Astrocyte (in vitro differentiated cells and primary cell): ENCODE data around the gene MYLK3. TPM values are rescaled to one million over a fixed set of nuclear protein-coding genes. Genes with fewer than 3 reads are reported as not detected.

ENCODE experiments used
- DNase-seq: peaks from one replicate; pipeline ENCODE4 v3.0.0-alpha.2; 2010; ENCODE audit warnings: low read depth
- FAIRE-seq: peaks from 2 replicates; lab custom pipeline; 2011; peaks lifted over from hg19 to GRCh38; lab: Jason Lieb, UNC
- H2AFZ ChIP-seq: 2 replicates; pipeline ENCODE4 v1.6.0; 2012; ENCODE audit warnings: low read depth, low read length, inconsistent platforms
- H3K27ac ChIP-seq: 2 replicates; pipeline ENCODE4 v1.5.1; 2011; ENCODE audit warnings: low read depth, low read length, inconsistent platforms
- H3K27me3 ChIP-seq: 2 replicates; pipeline ENCODE4 v1.6.0; 2011; ENCODE audit warnings: low read length, inconsistent platforms; ENCODE audit not compliant: insufficient read depth
- H3K36me3 ChIP-seq: 2 replicates; pipeline ENCODE4 v1.5.1; 2011; ENCODE audit warnings: low read length, inconsistent platforms; ENCODE audit not compliant: insufficient read depth
- H3K4me1 ChIP-seq: 2 replicates; pipeline ENCODE4 v1.5.1; 2011; ENCODE audit warnings: low read length, inconsistent platforms; ENCODE audit not compliant: insufficient read depth
- H3K4me2 ChIP-seq: 2 replicates; pipeline ENCODE4 v1.6.0; 2012; ENCODE audit warnings: low read length, inconsistent platforms
- H3K4me3 ChIP-seq: 2 replicates; pipeline ENCODE4 v1.5.1; 2011; ENCODE audit warnings: low read depth, mild to moderate bottlenecking, low read length, inconsistent platforms; ENCODE audit not compliant: insufficient read depth
- H3K79me2 ChIP-seq: 2 replicates; pipeline ENCODE4 v1.6.0; 2012; ENCODE audit warnings: mild to moderate bottlenecking, low read length, inconsistent platforms; ENCODE audit not compliant: insufficient read depth
- H3K9ac ChIP-seq: 2 replicates; pipeline ENCODE4 v1.6.0; 2012; ENCODE audit warnings: mild to moderate bottlenecking, low read length, inconsistent platforms
- H3K9me3 ChIP-seq: 2 replicates; pipeline ENCODE4 v1.5.1; 2012; ENCODE audit warnings: low read depth, mild to moderate bottlenecking, low read length, inconsistent platforms; ENCODE audit not compliant: insufficient read depth
- H4K20me1 ChIP-seq: 2 replicates; pipeline ENCODE4 v1.6.0; 2012; ENCODE audit warnings: low read length, inconsistent platforms; ENCODE audit not compliant: insufficient read depth
- H3K27ac Mint-ChIP-seq: one replicate; pipeline ENCODE4 v1.8.0; 2021; ENCODE audit warnings: mild to moderate bottlenecking, mixed read lengths; ENCODE audit not compliant: unreplicated experiment
- H3K27me3 Mint-ChIP-seq: one replicate; pipeline ENCODE4 v1.8.0; 2021; ENCODE audit warnings: low read depth, mixed read lengths; ENCODE audit not compliant: unreplicated experiment
- H3K36me3 Mint-ChIP-seq: one replicate; pipeline ENCODE4 v1.8.0; 2021; ENCODE audit warnings: low read depth, mixed read lengths; ENCODE audit not compliant: unreplicated experiment
- H3K4me1 Mint-ChIP-seq: one replicate; pipeline ENCODE4 v1.8.0; 2021; ENCODE audit warnings: low read depth, mixed read lengths; ENCODE audit not compliant: unreplicated experiment
- H3K4me3 Mint-ChIP-seq: one replicate; pipeline ENCODE4 v1.8.0; 2021; ENCODE audit warnings: mild to moderate bottlenecking, moderate library complexity, mixed read lengths; ENCODE audit not compliant: unreplicated experiment
- H3K9me3 Mint-ChIP-seq: one replicate; pipeline ENCODE4 v1.8.0; 2021; ENCODE audit warnings: mild to moderate bottlenecking, mixed read lengths; ENCODE audit not compliant: unreplicated experiment
- CTCF ChIP-seq: IDR thresholded peaks from 2 replicates; pipeline ENCODE4 v1.5.1; 2011; ENCODE audit warnings: low read depth, mild to moderate bottlenecking, inconsistent platforms, low read length, moderate library complexity; ENCODE audit not compliant: insufficient read depth
- EZH2 ChIP-seq: IDR thresholded peaks from 2 replicates; pipeline ENCODE4 v1.6.1; 2012; ENCODE audit warnings: mild to moderate bottlenecking, low read length, inconsistent platforms; ENCODE audit not compliant: insufficient read depth
- total RNA-seq: library from RNA; stranded (reverse); gene quantifications from 2 replicates; pipeline ENCODE4 v1.2.1, GENCODE V29; 2021

MYLK3 gene
- total RNA-seq, 1 donor from 2014 or later: 1.3 TPM

- H3K4me1 ChIP-seq: no peaks in the 10 kb centered on the region
- no peaks in the 10 kb centered on the region for H4K20me1 ChIP-seq
- TF ChIP-seq CTCF: no peak
- FAIRE-seq: no peak
- no peaks in the 10 kb centered on the region for H3K27me3 Mint-ChIP-seq
- no peak overlapping the region for H3K4me3 ChIP-seq
- H3K4me3 Mint-ChIP-seq: no peak overlapping the region
- H3K27ac ChIP-seq: no peak overlapping the region
- H3K4me1 Mint-ChIP-seq: no peaks in the 10 kb centered on the region
- DNase-seq: no peak
- H3K9ac ChIP-seq: no peak overlapping the region
- H3K4me2 ChIP-seq: no peak overlapping the region
- peaks cover 9% of the 10 kb centered on the region for H3K79me2 ChIP-seq
- H3K9me3 Mint-ChIP-seq: no peaks in the 10 kb centered on the region
- no peaks in the 10 kb centered on the region for H3K36me3 Mint-ChIP-seq
- peaks cover 16% of the 10 kb centered on the region for H3K36me3 ChIP-seq
- no peak overlapping the region for H2AFZ ChIP-seq
- no peak overlapping the region for H3K27ac Mint-ChIP-seq
- no peaks in the 10 kb centered on the region for H3K9me3 ChIP-seq
- no peaks in the 10 kb centered on the region for H3K27me3 ChIP-seq
These were observed 51.2 kb downstream of the MYLK3 start for GRCh38 chr16:46696957-46697356.

- Histone ChIP-seq H3K4me1 (peaks cover 7% of the 10 kb centered on the region), H3K27me3 (no peaks in the 10 kb centered on the region), H3K4me2 (no peak overlapping the region), H3K9ac (no peak overlapping the region), H3K9me3 (no peaks in the 10 kb centered on the region), H3K36me3 (peaks cover 16% of the 10 kb centered on the region), H2AFZ (no peak overlapping the region), H3K79me2 (peaks cover 19% of the 10 kb centered on the region), H3K4me3 (no peak overlapping the region), H3K27ac (no peak overlapping the region), H4K20me1 (peaks cover 8% of the 10 kb centered on the region)
- Mint-ChIP-seq H3K27me3 (no peaks in the 10 kb centered on the region), H3K36me3 (no peaks in the 10 kb centered on the region), H3K4me3 (no peak overlapping the region), H3K4me1 (peaks cover 8% of the 10 kb centered on the region), H3K9me3 (no peaks in the 10 kb centered on the region), H3K27ac (no peak overlapping the region)
- FAIRE-seq (no peak), DNase-seq (no peak)
- no peak for TF ChIP-seq EZH2
- TF ChIP-seq CTCF: no peak
These were observed 52.2 kb downstream of the MYLK3 start for GRCh38 chr16:46695937-46696336.

- no peak for FAIRE-seq
- no peaks in the 10 kb centered on the region for H3K36me3 Mint-ChIP-seq
- no peak overlapping the region for H3K27ac ChIP-seq
- H3K9ac ChIP-seq: no peak overlapping the region
- H3K4me3 ChIP-seq: no peak overlapping the region
- no peaks in the 10 kb centered on the region for H3K27me3 ChIP-seq
- TF ChIP-seq EZH2 (no peak), CTCF (no peak)
- no peak overlapping the region for H3K27ac Mint-ChIP-seq
- no peaks in the 10 kb centered on the region for H3K27me3 Mint-ChIP-seq
- H3K9me3 Mint-ChIP-seq: no peaks in the 10 kb centered on the region
- no peak for DNase-seq
- peaks cover 34% of the 10 kb centered on the region for H3K79me2 ChIP-seq
- H3K4me3 Mint-ChIP-seq: no peak overlapping the region
- H3K9me3 ChIP-seq: no peaks in the 10 kb centered on the region
- no peak overlapping the region for H3K4me2 ChIP-seq
- H3K4me1 Mint-ChIP-seq: peaks cover 12% of the 10 kb centered on the region
- H3K36me3 ChIP-seq: peaks cover 16% of the 10 kb centered on the region
- H4K20me1 ChIP-seq: peaks cover 18% of the 10 kb centered on the region
- H3K4me1 ChIP-seq: peaks cover 15% of the 10 kb centered on the region
- H2AFZ ChIP-seq: no peak overlapping the region
These were observed 54.5 kb downstream of the MYLK3 start for GRCh38 chr16:46693598-46693997.
